Activated T-helper 1 cell treated with anti-CD3 and anti-CD28 coated beads, Interleukin-2, amount 50 U/mL, for 16 hours (primary cell): ENCODE data around the gene LCN9.
"Not testable (repeated sequence)": the region's sequence is repeated elsewhere in the genome, so short reads cannot be mapped to it uniquely, and the experiment has no call there.

Experiments used
- DNase-seq, 2 donors: peaks; one replicate each; pipeline ENCODE4 v3.0.0-alpha.2; 2020; ENCODE audit warnings: low read depth in 1 of 2, low spot score in 1 of 2

Gene LCN9

GRCh38 chr9:135670721-135671590 lies 7.8 kb downstream of the LCN9 start:
- DNase-seq, result no peak

GRCh38 chr9:135671591-135672041 lies 8.5 kb downstream of the LCN9 start:
- DNase-seq, result no peak

GRCh38 chr9:135672786-135673185 lies 9.7 kb downstream of the LCN9 start:
- DNase-seq, result not testable (repeated sequence)

- DNase-seq, result no peak
Observed at GRCh38 chr9:135673941-135674340, 10.8 kb downstream of the LCN9 start.

- DNase-seq, result no peak
Observed at GRCh38 chr9:135674977-135675376, 11.9 kb downstream of the LCN9 start.

- no peak for DNase-seq
Observed at GRCh38 chr9:135676891-135677290, 13.8 kb downstream of the LCN9 start.

- DNase-seq, result no peak
Observed at GRCh38 chr9:135677641-135678168, 14.6 kb downstream of the LCN9 start.

GRCh38 chr9:135678236-135679017 lies 15.3 kb downstream of the LCN9 start:
- no peak for DNase-seq

GRCh38 chr9:135680056-135680455 lies 16.9 kb downstream of the LCN9 start:
- DNase-seq, result no peak

GRCh38 chr9:135681161-135681560 lies 18.1 kb downstream of the LCN9 start:
- DNase-seq, result no peak

GRCh38 chr9:135683401-135684034 lies 20.4 kb downstream of the LCN9 start:
- DNase-seq, result no peak

GRCh38 chr9:135684691-135685090 lies 21.6 kb downstream of the LCN9 start:
- DNase-seq, result no peak

GRCh38 chr9:135687216-135687615 lies 24.1 kb downstream of the LCN9 start:
- no peak for DNase-seq

- no peak for DNase-seq
Observed at GRCh38 chr9:135689011-135689410, 25.9 kb downstream of the LCN9 start.

- DNase-seq, result no peak
Observed at GRCh38 chr9:135690836-135691570, 27.9 kb downstream of the LCN9 start.

GRCh38 chr9:135692410-135692809 lies 29.3 kb downstream of the LCN9 start:
- DNase-seq, result no peak

GRCh38 chr9:135693265-135693664 lies 30.2 kb downstream of the LCN9 start:
- DNase-seq, result no peak

- DNase-seq, result no peak
Observed at GRCh38 chr9:135693771-135694170, 30.7 kb downstream of the LCN9 start.

GRCh38 chr9:135694414-135694813 lies 31.3 kb downstream of the LCN9 start:
- no peak for DNase-seq

- no peak for DNase-seq
Observed at GRCh38 chr9:135695036-135695435, 31.9 kb downstream of the LCN9 start.

GRCh38 chr9:135695642-135696041 lies 32.5 kb downstream of the LCN9 start:
- no peak for DNase-seq
